Gastrocnemius medialis (tissue), 4 donors: ENCODE data around the gene SCMH1.

ENCODE experiments used
- CTCF ChIP-seq, 5 experiments: fragments of 450-650 bp in 3 of 5; fragments of 200-600 bp in 2 of 5; sonication (generic) in 2 of 5; IDR thresholded peaks in 4 of 5; conservative IDR thresholded peaks in 1 of 5; 1 replicate in 4 of 5; 2 replicates in 1 of 5; pipeline ENCODE4 v1.5.1; 2016 to 2019; ENCODE audit warnings: antibody characterized with exemption in 5 of 5, mild to moderate bottlenecking in 3 of 5, moderate library complexity in 3 of 5
- POLR2A ChIP-seq, 2 donors: fragments of 450-650 bp; IDR thresholded peaks; one replicate each; pipeline ENCODE4 v1.6.1; 2017; ENCODE audit warnings: antibody characterized with exemption in 2 of 2, mild to moderate bottlenecking in 2 of 2, moderate library complexity in 2 of 2

- no peak for TF ChIP-seq CTCF (IDR thresholded peaks at IDR 0.05 in 4 of 5, conservative IDR thresholded peaks at IDR 0.05 in 1 of 5)
- TF ChIP-seq POLR2A (IDR thresholded peaks at IDR 0.05) = no peak
Measured at GRCh38 chr1:41013024-41013423, 229.1 kb downstream of the SCMH1 start.
